ENCODE results near the gene CLEC19A. TPM values are rescaled to one million over a fixed set of nuclear protein-coding genes. Genes with fewer than 3 reads are reported as not detected.

The CLEC19A gene
- total RNA-seq, 1 donor from 2014 or later: not detected

DNA sequence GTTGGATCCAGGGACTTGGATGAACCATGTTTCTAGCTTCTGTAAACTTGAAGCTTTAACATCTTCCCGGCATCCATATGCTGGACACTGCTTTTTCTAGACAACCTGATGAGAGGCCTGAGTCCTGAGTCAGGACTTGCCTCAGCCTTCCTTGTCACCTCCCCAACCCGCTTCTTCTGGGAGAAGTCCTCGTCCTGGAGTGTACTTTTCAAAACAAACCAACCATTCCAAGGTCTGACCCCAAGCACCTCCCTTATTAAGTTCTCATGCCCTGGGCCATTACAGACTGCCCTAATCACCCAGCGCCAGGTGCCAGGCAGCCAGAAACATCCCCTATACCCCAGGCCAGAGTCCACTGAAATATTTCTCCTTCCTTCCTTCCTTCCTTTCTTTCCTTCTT is 59.4 kb downstream of the CLEC19A start:
- H3K36me3 Mint-ChIP-seq (ENCODE audit: low read depth): no peaks in the 10 kb centered on the region
- intact Hi-C loops (cut with micrococcal nuclease): loop anchor here (10.0 kb wide), 1 partner anchor 50 kb away; no protein-coding TSS in a partner anchor
- ATAC-seq (ENCODE audit: low read depth) (no peak), DNase-seq (no peak)
- peaks cover 17% of the 10 kb centered on the region for H3K27me3 Mint-ChIP-seq
- CTCF ChIA-PET: no interaction called here
- POLR2A ChIA-PET: interaction anchor here (0.6 kb wide), 1 partner anchor 125 kb away, joined by 4 read pairs; no protein-coding TSS in a partner anchor
- no peak overlapping the region for H3K27ac Mint-ChIP-seq
- no peaks in the 10 kb centered on the region for H3K4me1 Mint-ChIP-seq
- TF ChIP-seq, protein P1, sequence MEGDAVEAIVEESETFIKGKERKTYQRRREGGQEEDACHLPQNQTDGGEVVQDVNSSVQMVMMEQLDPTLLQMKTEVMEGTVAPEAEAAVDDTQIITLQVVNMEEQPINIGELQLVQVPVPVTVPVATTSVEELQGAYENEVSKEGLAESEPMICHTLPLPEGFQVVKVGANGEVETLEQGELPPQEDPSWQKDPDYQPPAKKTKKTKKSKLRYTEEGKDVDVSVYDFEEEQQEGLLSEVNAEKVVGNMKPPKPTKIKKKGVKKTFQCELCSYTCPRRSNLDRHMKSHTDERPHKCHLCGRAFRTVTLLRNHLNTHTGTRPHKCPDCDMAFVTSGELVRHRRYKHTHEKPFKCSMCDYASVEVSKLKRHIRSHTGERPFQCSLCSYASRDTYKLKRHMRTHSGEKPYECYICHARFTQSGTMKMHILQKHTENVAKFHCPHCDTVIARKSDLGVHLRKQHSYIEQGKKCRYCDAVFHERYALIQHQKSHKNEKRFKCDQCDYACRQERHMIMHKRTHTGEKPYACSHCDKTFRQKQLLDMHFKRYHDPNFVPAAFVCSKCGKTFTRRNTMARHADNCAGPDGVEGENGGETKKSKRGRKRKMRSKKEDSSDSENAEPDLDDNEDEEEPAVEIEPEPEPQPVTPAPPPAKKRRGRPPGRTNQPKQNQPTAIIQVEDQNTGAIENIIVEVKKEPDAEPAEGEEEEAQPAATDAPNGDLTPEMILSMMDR (IDR thresholded peaks at IDR 0.05): no peak
- no peak overlapping the region for H3K4me3 Mint-ChIP-seq
- H3K9me3 Mint-ChIP-seq: peaks cover 3% of the 10 kb centered on the region

DNA sequence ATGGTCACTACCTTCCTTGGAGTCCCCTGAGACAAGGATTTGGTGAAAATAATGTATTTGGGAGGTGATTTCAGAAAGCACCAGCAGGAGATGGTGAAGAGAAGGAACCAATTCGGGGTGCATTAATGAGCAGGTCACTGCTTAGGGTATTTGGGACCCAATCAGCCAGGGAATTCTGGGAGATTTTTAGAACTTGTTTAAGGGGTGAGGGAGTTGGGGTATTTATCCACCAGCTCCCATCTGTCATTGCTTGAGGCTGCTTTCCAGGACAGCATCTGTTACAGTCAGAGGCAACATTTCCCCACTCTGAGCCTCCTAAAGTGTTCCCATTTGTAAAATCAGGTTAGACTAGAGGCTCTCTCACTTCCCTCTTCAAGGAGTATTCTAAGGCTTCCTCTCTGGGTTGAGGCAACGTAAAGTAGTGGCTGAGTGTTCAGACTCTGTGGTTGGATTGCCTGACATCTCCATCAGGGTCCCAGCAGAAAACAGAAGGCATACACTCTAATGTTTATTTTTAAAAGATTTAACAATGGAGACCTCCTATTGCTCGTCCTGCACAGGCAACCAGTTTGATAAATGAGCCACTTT is 60.9 kb downstream of the CLEC19A start:
- POLR2A ChIA-PET: no interaction called here
- TF ChIP-seq, protein P1 (IDR thresholded peaks at IDR 0.05): no peak
- no peak overlapping the region for H3K27ac Mint-ChIP-seq
- H3K4me1 Mint-ChIP-seq: no peaks in the 10 kb centered on the region
- CTCF ChIA-PET: no interaction called here
- no peak for DNase-seq
- H3K36me3 Mint-ChIP-seq (ENCODE audit: low read depth): no peaks in the 10 kb centered on the region
- H3K4me3 Mint-ChIP-seq: no peak overlapping the region
- no peak for ATAC-seq (ENCODE audit: low read depth)
- intact Hi-C loops (cut with micrococcal nuclease): loop anchor here (10.0 kb wide), 1 partner anchor 52 kb away; no protein-coding TSS in a partner anchor
- peaks cover 17% of the 10 kb centered on the region for H3K27me3 Mint-ChIP-seq
- peaks cover 3% of the 10 kb centered on the region for H3K9me3 Mint-ChIP-seq

DNA sequence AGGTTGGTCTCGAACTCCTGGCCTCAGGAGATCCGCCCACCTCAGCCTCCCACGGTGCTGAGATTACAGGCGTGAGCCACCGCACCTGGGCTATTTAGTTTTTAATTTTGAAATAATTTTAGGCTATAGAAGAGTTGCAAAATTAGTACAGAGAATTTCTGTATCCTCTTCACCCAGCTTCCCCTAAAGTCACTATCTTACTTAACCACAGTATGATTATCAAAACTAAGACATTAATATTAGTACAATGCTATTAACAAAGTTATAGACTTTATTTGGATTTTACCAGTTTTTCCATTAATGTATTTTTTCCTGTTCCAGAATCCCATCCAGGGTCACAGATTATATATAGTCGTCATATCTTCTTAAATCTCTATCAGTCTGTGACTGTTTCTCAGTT is 62.6 kb downstream of the CLEC19A start:
- no peaks in the 10 kb centered on the region for H3K4me1 Mint-ChIP-seq

DNA sequence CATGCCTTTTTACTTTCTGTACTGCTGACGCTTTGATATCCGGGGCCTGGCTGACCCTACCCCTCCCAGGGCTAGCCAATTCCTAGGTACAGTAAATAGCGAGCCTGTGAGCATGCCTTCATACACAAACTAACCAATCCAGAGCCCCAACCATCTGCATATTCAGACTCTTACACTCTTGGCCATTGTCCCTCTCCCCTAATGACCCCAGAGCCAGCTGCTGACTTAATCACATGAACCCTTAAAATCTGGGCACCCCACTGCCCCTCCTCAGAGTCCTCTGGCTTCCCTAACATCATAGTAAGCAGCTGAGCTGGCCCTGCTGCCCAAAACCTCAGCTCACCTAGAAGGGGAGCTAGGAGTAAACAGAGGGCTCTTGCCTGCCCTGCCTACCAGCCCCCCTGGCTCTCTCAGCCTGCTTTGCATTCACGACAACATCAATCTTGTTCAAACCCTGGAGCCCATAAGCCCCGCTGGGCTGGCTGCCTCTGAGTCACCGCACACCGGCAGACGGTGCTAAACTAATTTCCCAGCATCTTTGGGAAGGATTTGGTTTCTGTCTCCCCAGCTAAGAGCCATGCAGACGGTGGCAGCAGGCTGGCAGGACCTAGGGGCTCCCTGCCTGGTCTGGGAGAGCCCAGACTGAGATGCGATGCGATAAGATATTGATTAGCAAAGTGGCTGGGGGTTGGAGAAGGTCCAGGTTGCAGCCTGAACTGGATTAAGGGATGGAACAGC is 63.2 kb downstream of the CLEC19A start:
- Mint-ChIP-seq H3K9me3 (no peaks in the 10 kb centered on the region), H3K36me3 (ENCODE audit: low read depth) (no peaks in the 10 kb centered on the region), H3K27me3 (peaks cover 17% of the 10 kb centered on the region), H3K27ac (no peak overlapping the region), H3K4me3 (no peak overlapping the region), H3K4me1 (no peaks in the 10 kb centered on the region)
- intact Hi-C loops (cut with micrococcal nuclease): loop anchor here (10.0 kb wide), 1 partner anchor 54 kb away; no protein-coding TSS in a partner anchor
- DNase-seq (no peak), ATAC-seq (ENCODE audit: low read depth) (no peak)
- POLR2A ChIA-PET: no interaction called here
- CTCF ChIA-PET: no interaction called here
- TF ChIP-seq, protein P1 (IDR thresholded peaks at IDR 0.05): no peak

More for the DNA sequence above, 62.6 kb downstream of the CLEC19A start:
- Mint-ChIP-seq H3K27ac (no peak overlapping the region), H3K4me3 (no peak overlapping the region), H3K27me3 (peaks cover 17% of the 10 kb centered on the region), H3K9me3 (peaks cover under 1% of the 10 kb centered on the region), H3K36me3 (ENCODE audit: low read depth) (no peaks in the 10 kb centered on the region)
- no peak for ATAC-seq (ENCODE audit: low read depth)
- CTCF ChIA-PET: no interaction called here
- TF ChIP-seq, protein P1 (IDR thresholded peaks at IDR 0.05): no peak
- intact Hi-C loops (cut with micrococcal nuclease): loop anchor here (10.0 kb wide), 1 partner anchor 53 kb away; no protein-coding TSS in a partner anchor
- no peak for DNase-seq
- POLR2A ChIA-PET: no interaction called here

DNA sequence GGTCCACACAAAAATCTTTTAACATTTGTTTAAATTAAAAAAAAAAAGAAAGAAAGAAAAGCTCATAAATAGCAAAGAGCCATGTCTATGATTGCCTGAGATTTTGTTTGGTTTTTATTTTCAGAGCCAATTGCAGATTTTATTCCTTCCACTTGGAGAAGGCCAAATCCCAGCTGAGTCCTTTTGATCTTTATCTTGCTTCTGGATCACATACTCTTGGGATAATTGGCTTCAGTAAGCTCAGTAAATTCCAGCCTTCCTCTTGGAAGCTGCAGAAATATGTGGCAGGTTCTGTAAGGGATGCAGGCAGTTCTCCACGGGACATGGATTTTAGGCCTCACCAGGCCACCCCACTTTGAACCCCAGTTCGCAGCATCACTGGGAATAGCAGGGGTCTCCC is 68.8 kb downstream of the CLEC19A start:
- POLR2A ChIA-PET: no interaction called here
- Mint-ChIP-seq H3K4me3 (no peak overlapping the region), H3K27me3 (no peaks in the 10 kb centered on the region), H3K36me3 (ENCODE audit: low read depth) (no peaks in the 10 kb centered on the region), H3K9me3 (no peaks in the 10 kb centered on the region), H3K27ac (no peak overlapping the region), H3K4me1 (peaks cover 2% of the 10 kb centered on the region)
- ATAC-seq (ENCODE audit: low read depth) (no peak), DNase-seq (no peak)
- CTCF ChIA-PET: no interaction called here
- intact Hi-C loops (cut with micrococcal nuclease): no loop called here
- TF ChIP-seq, protein P1 (IDR thresholded peaks at IDR 0.05): no peak

All from activated B cell treated with CpG ODN at 0.5 μM for 24 hours (primary cell).